ENCODE data around the gene ALOX12B.
"Not testable (repeated sequence)": the region's sequence is repeated elsewhere in the genome, so short reads cannot be mapped to it uniquely, and the experiment has no call there.

GRCh38 chr17:8077939-8078338 lies 9.6 kb downstream of the ALOX12B start:
- TF ChIP-seq, protein P1, sequence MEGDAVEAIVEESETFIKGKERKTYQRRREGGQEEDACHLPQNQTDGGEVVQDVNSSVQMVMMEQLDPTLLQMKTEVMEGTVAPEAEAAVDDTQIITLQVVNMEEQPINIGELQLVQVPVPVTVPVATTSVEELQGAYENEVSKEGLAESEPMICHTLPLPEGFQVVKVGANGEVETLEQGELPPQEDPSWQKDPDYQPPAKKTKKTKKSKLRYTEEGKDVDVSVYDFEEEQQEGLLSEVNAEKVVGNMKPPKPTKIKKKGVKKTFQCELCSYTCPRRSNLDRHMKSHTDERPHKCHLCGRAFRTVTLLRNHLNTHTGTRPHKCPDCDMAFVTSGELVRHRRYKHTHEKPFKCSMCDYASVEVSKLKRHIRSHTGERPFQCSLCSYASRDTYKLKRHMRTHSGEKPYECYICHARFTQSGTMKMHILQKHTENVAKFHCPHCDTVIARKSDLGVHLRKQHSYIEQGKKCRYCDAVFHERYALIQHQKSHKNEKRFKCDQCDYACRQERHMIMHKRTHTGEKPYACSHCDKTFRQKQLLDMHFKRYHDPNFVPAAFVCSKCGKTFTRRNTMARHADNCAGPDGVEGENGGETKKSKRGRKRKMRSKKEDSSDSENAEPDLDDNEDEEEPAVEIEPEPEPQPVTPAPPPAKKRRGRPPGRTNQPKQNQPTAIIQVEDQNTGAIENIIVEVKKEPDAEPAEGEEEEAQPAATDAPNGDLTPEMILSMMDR (IDR thresholded peaks at IDR 0.05; ENCODE audit: extremely low read depth in 1 of 2, insufficient read depth in 1 of 2, low read depth in 1 of 2, low read length in 2 of 2): not testable (repeated sequence)
- TF ChIP-seq MAX (IDR thresholded peaks at IDR 0.05; ENCODE audit: insufficient read depth, insufficient read length); POLR2A (IDR thresholded peaks at IDR 0.05; ENCODE audit: low read depth, low read length); JUN (IDR thresholded peaks at IDR 0.05; ENCODE audit: borderline replicate concordance, insufficient read depth, insufficient read length, low read depth); POLR2AphosphoS5 (IDR thresholded peaks at IDR 0.05; ENCODE audit: insufficient read depth, low read depth, low read length): not testable (repeated sequence)
